ENCODE results near the gene LINGO4. TPM values are rescaled to one million over a fixed set of nuclear protein-coding genes. Genes with fewer than 3 reads are reported as not detected.

LINGO4 gene
- total and polyA plus RNA-seq, 2 of the 13 experiments (the other 11 are each of a cell fraction or from before 2014, with no cell fraction given), result 0.02 to 0.05 TPM

DNA sequence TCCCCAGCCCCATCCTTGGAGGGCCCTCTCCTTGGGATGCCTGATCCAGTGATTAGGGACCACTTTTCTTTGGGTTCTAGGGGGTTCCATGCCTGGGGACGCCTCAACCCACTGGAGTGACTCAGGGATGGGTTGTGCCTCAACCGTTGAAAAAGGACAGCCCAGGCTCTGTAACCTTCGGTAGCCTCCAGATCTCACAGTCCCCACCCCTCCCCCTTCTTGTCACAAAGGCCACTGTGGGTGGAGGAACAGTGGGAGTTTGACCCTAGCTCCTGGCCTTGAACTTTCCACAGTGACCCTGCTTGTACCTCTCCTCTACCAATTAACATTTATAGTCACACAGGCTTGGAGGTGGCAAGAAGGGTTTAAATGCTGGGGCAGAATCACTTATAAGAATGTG is 29.0 kb upstream of the LINGO4 start (continued):
- peak; percentile 51; the same call in 1 of the 2 replicates for TF ChIP-seq ZMYM3 (CRISPR knock-in tag; IDR thresholded peaks at IDR 0.05)
- TF ChIP-seq KLF12 (CRISPR knock-in tag; IDR thresholded peaks at IDR 0.05; ENCODE audit: borderline replicate concordance), result no peak
- TF ChIP-seq ZNF749 (CRISPR knock-in tag; IDR thresholded peaks at IDR 0.05; ENCODE audit: borderline replicate concordance), result no peak
- no peak for TF ChIP-seq ZKSCAN8 (CRISPR knock-in tag; IDR thresholded peaks at IDR 0.05; ENCODE audit: borderline replicate concordance)
- TF ChIP-seq ZNF24 (IDR thresholded peaks at IDR 0.05), result no peak
- TF ChIP-seq, protein P1, sequence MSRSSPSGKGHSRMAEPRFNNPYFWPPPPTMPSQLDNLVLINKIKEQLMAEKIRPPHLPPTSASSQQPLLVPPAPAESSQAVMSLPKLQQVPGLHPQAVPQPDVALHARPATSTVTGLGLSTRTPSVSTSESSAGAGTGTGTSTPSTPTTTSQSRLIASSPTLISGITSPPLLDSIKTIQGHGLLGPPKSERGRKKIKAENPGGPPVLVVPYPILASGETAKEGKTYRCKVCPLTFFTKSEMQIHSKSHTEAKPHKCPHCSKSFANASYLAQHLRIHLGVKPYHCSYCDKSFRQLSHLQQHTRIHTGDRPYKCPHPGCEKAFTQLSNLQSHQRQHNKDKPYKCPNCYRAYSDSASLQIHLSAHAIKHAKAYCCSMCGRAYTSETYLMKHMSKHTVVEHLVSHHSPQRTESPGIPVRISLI (CRISPR knock-in tag; IDR thresholded peaks at IDR 0.05; ENCODE audit: borderline replicate concordance), result no peak
- TF ChIP-seq PRPF4 (IDR thresholded peaks at IDR 0.05; ENCODE audit: low read depth, low read length, poor library complexity, severe bottlenecking), result no peak
- TF ChIP-seq ZNF772 (CRISPR knock-in tag; IDR thresholded peaks at IDR 0.05), result no peak
- TF ChIP-seq ZNF713 (CRISPR knock-in tag; IDR thresholded peaks at IDR 0.05), result no peak
- TF ChIP-seq SOX6 (IDR thresholded peaks at IDR 0.05), result no peak
- peak; percentile 38 for TF ChIP-seq SOX6 (CRISPR knock-in tag; IDR thresholded peaks at IDR 0.05)
- TF ChIP-seq ETV6 (CRISPR knock-in tag; conservative IDR thresholded peaks at IDR 0.05), result no peak
- TF ChIP-seq RXRB (CRISPR knock-in tag; IDR thresholded peaks at IDR 0.05; ENCODE audit: borderline replicate concordance), result peak; percentile 83
- TF ChIP-seq, protein P2, sequence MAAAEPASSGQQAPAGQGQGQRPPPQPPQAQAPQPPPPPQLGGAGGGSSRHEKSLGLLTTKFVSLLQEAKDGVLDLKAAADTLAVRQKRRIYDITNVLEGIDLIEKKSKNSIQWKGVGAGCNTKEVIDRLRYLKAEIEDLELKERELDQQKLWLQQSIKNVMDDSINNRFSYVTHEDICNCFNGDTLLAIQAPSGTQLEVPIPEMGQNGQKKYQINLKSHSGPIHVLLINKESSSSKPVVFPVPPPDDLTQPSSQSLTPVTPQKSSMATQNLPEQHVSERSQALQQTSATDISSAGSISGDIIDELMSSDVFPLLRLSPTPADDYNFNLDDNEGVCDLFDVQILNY (CRISPR knock-in tag; conservative IDR thresholded peaks at IDR 0.05), result no peak
- no peak for TF ChIP-seq ZNF501 (CRISPR knock-in tag; IDR thresholded peaks at IDR 0.05)
- no peak for TF ChIP-seq TOE1 (CRISPR knock-in tag; IDR thresholded peaks at IDR 0.05)
- no peak for TF ChIP-seq NFE2L1 (CRISPR knock-in tag; IDR thresholded peaks at IDR 0.05; ENCODE audit: borderline replicate concordance)
- TF ChIP-seq, protein P3, sequence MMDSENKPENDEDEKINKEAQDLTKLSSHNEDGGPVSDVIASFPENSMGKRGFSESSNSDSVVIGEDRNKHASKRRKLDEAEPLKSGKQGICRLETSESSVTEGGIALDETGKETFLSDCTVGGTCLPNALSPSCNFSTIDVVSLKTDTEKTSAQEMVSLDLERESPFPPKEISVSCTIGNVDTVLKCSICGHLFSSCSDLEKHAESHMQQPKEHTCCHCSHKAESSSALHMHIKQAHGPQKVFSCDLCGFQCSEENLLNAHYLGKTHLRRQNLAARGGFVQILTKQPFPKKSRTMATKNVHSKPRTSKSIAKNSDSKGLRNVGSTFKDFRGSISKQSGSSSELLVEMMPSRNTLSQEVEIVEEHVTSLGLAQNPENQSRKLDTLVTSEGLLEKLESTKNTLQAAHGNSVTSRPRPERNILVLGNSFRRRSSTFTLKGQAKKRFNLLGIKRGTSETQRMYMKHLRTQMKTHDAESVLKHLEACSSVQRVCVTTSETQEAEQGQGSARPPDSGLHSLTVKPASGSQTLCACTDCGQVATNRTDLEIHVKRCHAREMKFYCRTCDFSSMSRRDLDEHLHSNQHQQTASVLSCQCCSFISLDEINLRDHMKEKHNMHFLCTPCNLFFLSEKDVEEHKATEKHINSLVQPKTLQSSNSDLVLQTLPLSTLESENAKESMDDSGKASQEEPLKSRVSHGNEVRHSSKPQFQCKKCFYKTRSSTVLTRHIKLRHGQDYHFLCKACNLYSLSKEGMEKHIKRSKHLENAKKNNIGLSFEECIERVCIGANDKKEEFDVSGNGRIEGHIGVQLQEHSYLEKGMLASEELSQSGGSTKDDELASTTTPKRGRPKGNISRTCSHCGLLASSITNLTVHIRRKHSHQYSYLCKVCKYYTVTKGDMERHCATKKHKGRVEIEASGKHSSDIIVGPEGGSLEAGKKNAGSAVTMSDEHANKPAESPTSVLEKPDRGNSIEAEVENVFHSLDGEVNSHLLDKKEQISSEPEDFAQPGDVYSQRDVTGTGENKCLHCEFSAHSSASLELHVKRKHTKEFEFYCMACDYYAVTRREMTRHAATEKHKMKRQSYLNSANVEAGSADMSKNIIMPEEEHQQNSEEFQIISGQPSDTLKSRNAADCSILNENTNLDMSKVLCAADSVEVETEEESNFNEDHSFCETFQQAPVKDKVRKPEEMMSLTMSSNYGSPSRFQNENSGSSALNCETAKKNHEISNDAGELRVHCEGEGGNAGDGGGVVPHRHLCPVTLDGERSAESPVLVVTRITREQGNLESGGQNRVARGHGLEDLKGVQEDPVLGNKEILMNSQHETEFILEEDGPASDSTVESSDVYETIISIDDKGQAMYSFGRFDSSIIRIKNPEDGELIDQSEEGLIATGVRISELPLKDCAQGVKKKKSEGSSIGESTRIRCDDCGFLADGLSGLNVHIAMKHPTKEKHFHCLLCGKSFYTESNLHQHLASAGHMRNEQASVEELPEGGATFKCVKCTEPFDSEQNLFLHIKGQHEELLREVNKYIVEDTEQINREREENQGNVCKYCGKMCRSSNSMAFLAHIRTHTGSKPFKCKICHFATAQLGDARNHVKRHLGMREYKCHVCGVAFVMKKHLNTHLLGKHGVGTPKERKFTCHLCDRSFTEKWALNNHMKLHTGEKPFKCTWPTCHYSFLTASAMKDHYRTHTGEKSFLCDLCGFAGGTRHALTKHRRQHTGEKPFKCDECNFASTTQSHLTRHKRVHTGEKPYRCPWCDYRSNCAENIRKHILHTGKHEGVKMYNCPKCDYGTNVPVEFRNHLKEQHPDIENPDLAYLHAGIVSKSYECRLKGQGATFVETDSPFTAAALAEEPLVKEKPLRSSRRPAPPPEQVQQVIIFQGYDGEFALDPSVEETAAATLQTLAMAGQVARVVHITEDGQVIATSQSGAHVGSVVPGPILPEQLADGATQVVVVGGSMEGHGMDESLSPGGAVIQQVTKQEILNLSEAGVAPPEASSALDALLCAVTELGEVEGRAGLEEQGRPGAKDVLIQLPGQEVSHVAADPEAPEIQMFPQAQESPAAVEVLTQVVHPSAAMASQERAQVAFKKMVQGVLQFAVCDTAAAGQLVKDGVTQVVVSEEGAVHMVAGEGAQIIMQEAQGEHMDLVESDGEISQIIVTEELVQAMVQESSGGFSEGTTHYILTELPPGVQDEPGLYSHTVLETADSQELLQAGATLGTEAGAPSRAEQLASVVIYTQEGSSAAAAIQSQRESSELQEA (CRISPR knock-in tag; IDR thresholded peaks at IDR 0.05; ENCODE audit: not compliant biosample characterization), result no peak
- TF ChIP-seq CHCHD3 (CRISPR knock-in tag; IDR thresholded peaks at IDR 0.05), result no peak
- TF ChIP-seq ZNF607 (CRISPR knock-in tag; IDR thresholded peaks at IDR 0.05; ENCODE audit: borderline replicate concordance), result no peak

Data from HepG2 (cell line).